Fibroblast of the aortic adventitia (primary cell): ENCODE results near the gene KERA. TPM values are rescaled to one million over a fixed set of nuclear protein-coding genes. Genes with fewer than 3 reads are reported as not detected.

Source experiments
- DNase-seq: peaks from one replicate; pipeline ENCODE4 v3.0.0-alpha.2; 2010; ENCODE audit warnings: low read depth
- H3K4me3 ChIP-seq: 2 replicates; pipeline ENCODE4 v1.5.1; 2011; ENCODE audit warnings: low read depth, mild to moderate bottlenecking, control low read depth, low read length, moderate library complexity
- CTCF ChIP-seq: IDR thresholded peaks from 2 replicates; pipeline ENCODE4 v1.5.1; 2011; ENCODE audit warnings: mild to moderate bottlenecking, low read length, control low read depth, inconsistent platforms; ENCODE audit not compliant: insufficient read depth
- total RNA-seq: library from RNA; depleted of rRNA; stranded (reverse); fragments of >200 nt; gene quantifications from 2 replicates; pipeline ENCODE4 v1.2.3, GENCODE V29; 2012; ENCODE audit warnings: low replicate concordance

KERA gene, protein sequence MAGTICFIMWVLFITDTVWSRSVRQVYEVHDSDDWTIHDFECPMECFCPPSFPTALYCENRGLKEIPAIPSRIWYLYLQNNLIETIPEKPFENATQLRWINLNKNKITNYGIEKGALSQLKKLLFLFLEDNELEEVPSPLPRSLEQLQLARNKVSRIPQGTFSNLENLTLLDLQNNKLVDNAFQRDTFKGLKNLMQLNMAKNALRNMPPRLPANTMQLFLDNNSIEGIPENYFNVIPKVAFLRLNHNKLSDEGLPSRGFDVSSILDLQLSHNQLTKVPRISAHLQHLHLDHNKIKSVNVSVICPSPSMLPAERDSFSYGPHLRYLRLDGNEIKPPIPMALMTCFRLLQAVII
- not detected in 2 replicates for total RNA-seq

DNA sequence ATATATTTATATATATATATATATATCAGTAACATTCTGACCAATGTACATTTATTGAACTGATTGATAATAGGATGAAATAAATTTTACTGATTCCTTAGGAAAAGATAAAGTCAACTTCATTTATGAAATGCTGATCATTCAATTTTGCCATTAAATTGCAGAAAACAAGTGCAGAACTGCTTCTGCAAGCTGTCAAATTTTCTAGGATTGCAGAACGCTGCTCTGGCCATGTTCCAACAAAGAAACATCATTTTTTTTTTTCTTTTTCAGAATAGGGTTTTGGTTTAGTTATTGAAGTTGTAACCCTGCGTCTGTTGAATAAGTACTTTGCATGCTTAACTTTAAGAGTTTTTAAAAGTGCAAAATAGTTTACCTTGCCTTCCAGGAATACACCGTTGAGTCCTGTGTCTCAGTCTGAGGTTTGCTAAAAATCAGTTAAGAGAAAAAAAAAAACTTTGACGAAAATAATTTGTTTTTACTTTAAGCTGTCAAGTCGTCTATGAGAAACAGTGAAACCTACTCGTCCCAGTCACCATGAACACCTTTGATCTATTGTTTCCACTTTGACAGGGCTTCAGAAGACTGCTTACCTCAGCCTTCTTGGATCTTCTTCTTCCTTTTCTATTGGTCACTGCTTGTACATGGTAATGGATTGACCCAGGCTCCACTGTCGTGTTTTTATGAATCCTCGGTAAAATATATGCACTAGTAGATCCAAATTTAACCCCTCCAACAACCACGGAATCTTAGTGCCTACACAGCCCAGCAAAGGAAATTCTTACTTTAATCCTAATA, at the start of gene KERA:
Gene KERA (minus strand): TSS at position 657 of the 798 bp plus-strand sequence. CDS start 1,743 bp downstream, outside the sequence.
- no peak for DNase-seq

GRCh38 chr12:91106283-91106682, 48.5 kb upstream of the KERA start:
- no peak for DNase-seq
- H3K4me3 ChIP-seq, result no peak overlapping the region
- no peak for TF ChIP-seq CTCF

More for the DNA sequence above, at the start of gene KERA:
- no peak within 1 kb of the TSS for H3K4me3 ChIP-seq
- TF ChIP-seq CTCF, result no peak

DNA sequence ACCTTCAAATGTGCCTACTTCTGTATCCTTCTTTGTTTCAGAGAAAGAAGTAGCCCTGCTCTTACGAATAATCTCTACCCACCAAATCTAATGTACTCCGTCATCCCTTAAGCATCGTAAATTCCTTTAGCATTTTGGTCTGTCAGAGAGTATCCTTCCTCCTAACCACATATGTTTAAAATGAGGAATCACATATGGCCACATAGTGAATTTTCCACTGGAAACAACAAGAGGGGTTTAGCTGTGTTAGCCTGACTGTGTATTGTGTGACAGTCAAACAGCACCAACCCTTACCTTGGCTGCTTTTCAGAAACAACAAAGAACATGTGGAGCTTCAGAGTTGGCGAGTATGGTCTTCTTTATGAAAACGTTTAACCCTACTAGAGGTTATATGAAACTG, 48.0 kb upstream of the KERA start:
- no peak overlapping the region for H3K4me3 ChIP-seq
- TF ChIP-seq CTCF, result no peak
- DNase-seq, result peak; percentile 42

DNA sequence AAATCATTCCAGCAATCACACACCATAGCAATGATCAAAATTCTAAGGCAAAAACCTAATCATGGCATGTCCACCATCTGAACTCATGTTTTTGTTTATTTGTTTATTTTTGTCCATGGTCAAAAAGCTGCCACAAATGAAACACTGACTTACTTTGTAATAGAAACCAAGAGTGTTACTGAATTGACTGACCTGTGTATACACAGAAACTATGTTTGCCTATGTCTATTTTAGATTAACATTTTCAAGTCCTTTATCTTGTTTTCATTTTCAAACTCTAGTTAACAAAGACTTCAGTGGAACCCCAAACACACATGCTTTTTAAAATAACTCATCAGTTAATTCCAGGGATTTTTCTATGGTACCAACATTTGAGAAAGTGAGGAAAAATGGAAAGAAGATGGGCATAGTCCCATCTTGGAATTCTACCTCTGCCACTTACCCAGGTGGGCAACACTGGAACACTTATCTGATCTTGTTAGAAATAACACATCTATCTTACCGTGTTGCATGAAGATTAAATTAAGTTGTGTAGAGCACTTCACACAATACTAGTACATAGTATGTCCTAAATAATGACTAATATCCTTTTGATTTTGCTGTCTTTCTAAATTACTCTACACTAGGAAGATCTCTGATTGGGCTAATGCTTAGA, 47.1 kb upstream of the KERA start:
- no peak for TF ChIP-seq CTCF
- no peak for DNase-seq
- H3K4me3 ChIP-seq, result no peak overlapping the region

GRCh38 chr12:91103624-91104023, 45.8 kb upstream of the KERA start:
- no peak for DNase-seq
- no peak overlapping the region for H3K4me3 ChIP-seq
- TF ChIP-seq CTCF, result no peak

- no peak for TF ChIP-seq CTCF
- no peak for DNase-seq
- H3K4me3 ChIP-seq, result no peak overlapping the region
Observed at GRCh38 chr12:91103101-91103500, 45.3 kb upstream of the KERA start.
